Measurements from ENCODE around the gene ACTR3. TPM values are rescaled to one million over a fixed set of nuclear protein-coding genes. Genes with fewer than 3 reads are reported as not detected.

Gene ACTR3
- polyA plus RNA-seq, 1 donor from 2014 or later: 255 TPM

DNA sequence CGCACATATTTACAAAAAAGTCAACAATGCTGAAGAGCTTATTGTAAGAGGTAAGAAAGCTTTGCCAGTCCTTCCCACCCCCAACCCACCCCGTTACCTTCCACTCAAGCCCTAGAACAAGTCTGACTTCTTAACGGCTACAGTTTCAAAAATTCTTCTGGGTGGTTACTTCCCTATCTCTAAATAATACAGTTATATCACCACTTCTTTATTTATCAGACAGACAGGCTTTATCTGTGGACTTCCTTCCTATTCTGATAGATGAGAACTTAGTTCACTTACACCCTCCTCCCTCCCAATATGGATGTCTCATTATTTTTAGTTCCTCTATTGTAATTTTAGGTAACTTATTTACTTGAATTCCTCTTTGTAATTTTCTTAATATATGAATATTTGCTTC lies 26.7 kb upstream of the ACTR3 start:
- Histone ChIP-seq H3K9me3 (ENCODE audit: low read length) (no peaks in the 10 kb centered on the region), H4K20me1 (ENCODE audit: insufficient read depth) (no peaks in the 10 kb centered on the region), H3K27ac (ENCODE audit: low read length) (no peak overlapping the region), H3K9ac (ENCODE audit: low read length) (no peak overlapping the region), H3K36me3 (ENCODE audit: insufficient read depth, low read length) (no peaks in the 10 kb centered on the region), H3K79me2 (replicated peaks; ENCODE audit: insufficient read depth, low read length) (no peaks in the 10 kb centered on the region), H3K4me3 (ENCODE audit: low read length) (no peak overlapping the region), H3K9me2 (ENCODE audit: insufficient read depth, low read length) (no peaks in the 10 kb centered on the region), H3K27me3 (ENCODE audit: insufficient read depth, low read depth, low read length) (no peaks in the 10 kb centered on the region), H3F3A (ENCODE audit: insufficient read depth, low read length, poor library complexity, severe bottlenecking) (no peaks in the 10 kb centered on the region), H2AFZ (ENCODE audit: low read depth, low read length) (no peak overlapping the region), H3K4me2 (ENCODE audit: low read length) (no peak overlapping the region)
- TF ChIP-seq MXI1 (conservative IDR thresholded peaks at IDR 0.05; ENCODE audit: poor library complexity, severe bottlenecking): no peak
- TF ChIP-seq, protein P1, sequence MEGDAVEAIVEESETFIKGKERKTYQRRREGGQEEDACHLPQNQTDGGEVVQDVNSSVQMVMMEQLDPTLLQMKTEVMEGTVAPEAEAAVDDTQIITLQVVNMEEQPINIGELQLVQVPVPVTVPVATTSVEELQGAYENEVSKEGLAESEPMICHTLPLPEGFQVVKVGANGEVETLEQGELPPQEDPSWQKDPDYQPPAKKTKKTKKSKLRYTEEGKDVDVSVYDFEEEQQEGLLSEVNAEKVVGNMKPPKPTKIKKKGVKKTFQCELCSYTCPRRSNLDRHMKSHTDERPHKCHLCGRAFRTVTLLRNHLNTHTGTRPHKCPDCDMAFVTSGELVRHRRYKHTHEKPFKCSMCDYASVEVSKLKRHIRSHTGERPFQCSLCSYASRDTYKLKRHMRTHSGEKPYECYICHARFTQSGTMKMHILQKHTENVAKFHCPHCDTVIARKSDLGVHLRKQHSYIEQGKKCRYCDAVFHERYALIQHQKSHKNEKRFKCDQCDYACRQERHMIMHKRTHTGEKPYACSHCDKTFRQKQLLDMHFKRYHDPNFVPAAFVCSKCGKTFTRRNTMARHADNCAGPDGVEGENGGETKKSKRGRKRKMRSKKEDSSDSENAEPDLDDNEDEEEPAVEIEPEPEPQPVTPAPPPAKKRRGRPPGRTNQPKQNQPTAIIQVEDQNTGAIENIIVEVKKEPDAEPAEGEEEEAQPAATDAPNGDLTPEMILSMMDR (IDR thresholded peaks at IDR 0.05; ENCODE audit: poor library complexity, severe bottlenecking): no peak

DNA sequence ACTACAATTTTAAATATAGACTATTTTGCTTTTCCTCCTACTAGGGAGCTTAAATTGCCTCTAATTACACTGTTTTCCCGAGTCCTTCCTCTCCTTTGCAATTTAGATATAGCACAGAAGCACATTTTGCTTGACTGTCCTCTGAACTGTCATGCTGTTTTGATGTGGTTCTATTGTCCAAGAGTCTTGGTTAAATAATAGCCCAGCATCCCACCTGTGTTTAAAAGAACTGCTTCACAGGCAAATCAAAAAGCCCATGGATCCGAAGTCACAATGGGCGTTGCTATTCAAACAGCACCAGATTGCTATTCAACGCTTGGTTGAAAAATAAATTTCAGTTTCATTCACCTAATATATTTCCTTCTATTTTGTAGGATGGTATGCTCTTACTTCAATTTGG lies 22.3 kb upstream of the ACTR3 start:
- Histone ChIP-seq H3K27ac (ENCODE audit: low read length) (no peak overlapping the region), H2AFZ (ENCODE audit: low read depth, low read length) (no peak overlapping the region), H3K4me3 (ENCODE audit: low read length) (no peak overlapping the region), H3F3A (ENCODE audit: insufficient read depth, low read length, poor library complexity, severe bottlenecking) (no peaks in the 10 kb centered on the region), H3K9ac (ENCODE audit: low read length) (no peak overlapping the region), H3K9me3 (ENCODE audit: low read length) (no peaks in the 10 kb centered on the region), H4K20me1 (ENCODE audit: insufficient read depth) (no peaks in the 10 kb centered on the region), H3K27me3 (ENCODE audit: insufficient read depth, low read depth, low read length) (no peaks in the 10 kb centered on the region), H3K9me2 (ENCODE audit: insufficient read depth, low read length) (no peaks in the 10 kb centered on the region), H3K4me2 (ENCODE audit: low read length) (no peak overlapping the region), H3K79me2 (replicated peaks; ENCODE audit: insufficient read depth, low read length) (no peaks in the 10 kb centered on the region), H3K36me3 (ENCODE audit: insufficient read depth, low read length) (no peaks in the 10 kb centered on the region)
- no peak for TF ChIP-seq RAD21 (conservative IDR thresholded peaks at IDR 0.05)

DNA sequence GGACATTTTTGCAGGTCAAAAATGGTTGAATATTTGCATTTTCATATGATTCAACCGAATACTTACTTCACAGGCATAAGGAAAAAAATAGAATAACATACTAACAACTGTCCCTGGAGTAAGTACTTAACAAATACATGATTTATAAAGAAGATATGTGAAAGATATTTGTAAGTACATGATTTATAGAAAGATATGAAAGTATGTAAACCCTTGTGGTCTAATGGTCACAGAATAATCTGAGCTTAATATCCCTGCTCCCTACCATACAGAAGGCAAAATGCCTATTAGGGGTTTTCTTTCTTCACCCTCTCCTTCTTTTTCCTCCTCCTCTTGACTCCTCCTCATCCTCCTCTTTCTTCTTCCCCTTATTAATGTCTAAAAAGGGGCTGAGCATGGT lies 20.6 kb upstream of the ACTR3 start:
- Histone ChIP-seq H3K9me3 (ENCODE audit: low read length) (no peaks in the 10 kb centered on the region), H2AFZ (ENCODE audit: low read depth, low read length) (no peak overlapping the region), H3F3A (ENCODE audit: insufficient read depth, low read length, poor library complexity, severe bottlenecking) (no peaks in the 10 kb centered on the region), H3K27ac (ENCODE audit: low read length) (no peak overlapping the region), H3K9ac (ENCODE audit: low read length) (no peak overlapping the region), H3K4me2 (ENCODE audit: low read length) (no peak overlapping the region), H3K27me3 (ENCODE audit: insufficient read depth, low read depth, low read length) (no peaks in the 10 kb centered on the region), H4K20me1 (ENCODE audit: insufficient read depth) (no peaks in the 10 kb centered on the region), H3K79me2 (replicated peaks; ENCODE audit: insufficient read depth, low read length) (no peaks in the 10 kb centered on the region), H3K4me3 (ENCODE audit: low read length) (no peak overlapping the region), H3K9me2 (ENCODE audit: insufficient read depth, low read length) (no peaks in the 10 kb centered on the region), H3K36me3 (ENCODE audit: insufficient read depth, low read length) (no peaks in the 10 kb centered on the region)
- TF ChIP-seq, protein P2, sequence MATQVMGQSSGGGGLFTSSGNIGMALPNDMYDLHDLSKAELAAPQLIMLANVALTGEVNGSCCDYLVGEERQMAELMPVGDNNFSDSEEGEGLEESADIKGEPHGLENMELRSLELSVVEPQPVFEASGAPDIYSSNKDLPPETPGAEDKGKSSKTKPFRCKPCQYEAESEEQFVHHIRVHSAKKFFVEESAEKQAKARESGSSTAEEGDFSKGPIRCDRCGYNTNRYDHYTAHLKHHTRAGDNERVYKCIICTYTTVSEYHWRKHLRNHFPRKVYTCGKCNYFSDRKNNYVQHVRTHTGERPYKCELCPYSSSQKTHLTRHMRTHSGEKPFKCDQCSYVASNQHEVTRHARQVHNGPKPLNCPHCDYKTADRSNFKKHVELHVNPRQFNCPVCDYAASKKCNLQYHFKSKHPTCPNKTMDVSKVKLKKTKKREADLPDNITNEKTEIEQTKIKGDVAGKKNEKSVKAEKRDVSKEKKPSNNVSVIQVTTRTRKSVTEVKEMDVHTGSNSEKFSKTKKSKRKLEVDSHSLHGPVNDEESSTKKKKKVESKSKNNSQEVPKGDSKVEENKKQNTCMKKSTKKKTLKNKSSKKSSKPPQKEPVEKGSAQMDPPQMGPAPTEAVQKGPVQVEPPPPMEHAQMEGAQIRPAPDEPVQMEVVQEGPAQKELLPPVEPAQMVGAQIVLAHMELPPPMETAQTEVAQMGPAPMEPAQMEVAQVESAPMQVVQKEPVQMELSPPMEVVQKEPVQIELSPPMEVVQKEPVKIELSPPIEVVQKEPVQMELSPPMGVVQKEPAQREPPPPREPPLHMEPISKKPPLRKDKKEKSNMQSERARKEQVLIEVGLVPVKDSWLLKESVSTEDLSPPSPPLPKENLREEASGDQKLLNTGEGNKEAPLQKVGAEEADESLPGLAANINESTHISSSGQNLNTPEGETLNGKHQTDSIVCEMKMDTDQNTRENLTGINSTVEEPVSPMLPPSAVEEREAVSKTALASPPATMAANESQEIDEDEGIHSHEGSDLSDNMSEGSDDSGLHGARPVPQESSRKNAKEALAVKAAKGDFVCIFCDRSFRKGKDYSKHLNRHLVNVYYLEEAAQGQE (IDR thresholded peaks at IDR 0.05; ENCODE audit: borderline replicate concordance): no peak
- TF ChIP-seq TAF1 (IDR thresholded peaks at IDR 0.05; ENCODE audit: low read depth) (no peak), POLR2AphosphoS5 (IDR thresholded peaks at IDR 0.05) (no peak), SMC3 (conservative IDR thresholded peaks at IDR 0.05; ENCODE audit: poor library complexity) (no peak), EP300 (conservative IDR thresholded peaks at IDR 0.05; ENCODE audit: poor library complexity, severe bottlenecking) (no peak), MXI1 (conservative IDR thresholded peaks at IDR 0.05; ENCODE audit: poor library complexity, severe bottlenecking) (no peak)
- TF ChIP-seq, protein P1 (IDR thresholded peaks at IDR 0.05; ENCODE audit: poor library complexity, severe bottlenecking): no peak

All from neural cell (in vitro differentiated cells).